HepG2 (cell line): ENCODE measurements around the gene DYNC2LI1. TPM values are rescaled to one million over a fixed set of nuclear protein-coding genes. Genes with fewer than 3 reads are reported as not detected.

ENCODE experiments used
- DBP ChIP-seq: sonication (generic); formaldehyde crosslinking; IDR thresholded peaks from 2 replicates; pipeline ENCODE4 v1.4.0; 2020; ENCODE audit warnings: missing genetic modification reagents; ENCODE audit errors: not compliant biosample characterization
- HDAC2 ChIP-seq: sonication (generic); formaldehyde crosslinking; IDR thresholded peaks from 2 replicates; pipeline ENCODE4 v1.4.0; 2020; ENCODE audit warnings: missing genetic modification reagents
- ZBTB2 ChIP-seq: sonication (generic); formaldehyde crosslinking; IDR thresholded peaks from 2 replicates; pipeline ENCODE4 v1.8.0; 2022; ENCODE audit warnings: low read depth, missing genetic modification reagents
- ZNF281 ChIP-seq: sonication (generic); formaldehyde crosslinking; IDR thresholded peaks from 2 replicates; pipeline ENCODE4 v1.4.0; 2020; ENCODE audit warnings: missing genetic modification reagents, borderline replicate concordance
- ZNF513 ChIP-seq: sonication (generic); formaldehyde crosslinking; conservative IDR thresholded peaks from 2 replicates; pipeline ENCODE4 v1.5.0; 2020; ENCODE audit warnings: missing genetic modification reagents
- ZNF550 ChIP-seq: sonication (generic); formaldehyde crosslinking; IDR thresholded peaks from 2 replicates; pipeline ENCODE4 v1.4.0; 2020; ENCODE audit warnings: mild to moderate bottlenecking, missing genetic modification reagents, borderline replicate concordance
- polyA plus RNA-seq, 8 experiments: library from polyadenylated mRNA; depleted of rRNA in 3 of 8; stranded (reverse) in 7 of 8; unstranded in 1 of 8; fragments of >200 nt; fragmentation: Illumina TruSeq in 4 of 8; extraction: Trizol in 4 of 8; gene quantifications; 2 replicates each; pipeline versions ENCODE4 v1.2.1 to v1.2.3, GENCODE V29; 2011 to 2016; ENCODE audit warnings: low read depth in 4 of 8, missing spikeins in 1 of 8, mixed read lengths in 1 of 8; ENCODE audit not compliant: insufficient read depth in 1 of 8
- total RNA-seq, 5 experiments: library from RNA; depleted of rRNA; stranded (reverse); fragments of >200 nt; fragmentation: Illumina TruSeq; extraction: Trizol; gene quantifications; 2 replicates each; pipeline ENCODE4 v1.2.3, GENCODE V29; 2016; ENCODE audit warnings: low read depth in 1 of 5

DYNC2LI1 gene
- total and polyA plus RNA-seq, 2 of the 13 experiments (the other 11 are each of a cell fraction or from before 2014, with no cell fraction given) = 16.9 to 23.2 TPM

- no peak for TF ChIP-seq ZNF281 (CRISPR knock-in tag)
- TF ChIP-seq ZNF550 = no peak
- no peak for TF ChIP-seq ZNF513 (CRISPR knock-in tag)
- no peak for TF ChIP-seq ZBTB2 (CRISPR knock-in tag)
- TF ChIP-seq DBP (CRISPR knock-in tag) = no peak
- no peak for TF ChIP-seq HDAC2
Observed at GRCh38 chr2:43854671-43855070, 80.8 kb downstream of the DYNC2LI1 start (continued).
